ENCODE measurements around the gene CDH4.

Gene CDH4

GRCh38 chr20:61904456-61904855 lies 652.4 kb downstream of the CDH4 start:
- DNase-seq (ENCODE audit: low read depth, low spot score), result no peak
- no peak overlapping the region for H3K4me3 ChIP-seq (ENCODE audit: low read depth, low read length)
- TF ChIP-seq, protein P1, sequence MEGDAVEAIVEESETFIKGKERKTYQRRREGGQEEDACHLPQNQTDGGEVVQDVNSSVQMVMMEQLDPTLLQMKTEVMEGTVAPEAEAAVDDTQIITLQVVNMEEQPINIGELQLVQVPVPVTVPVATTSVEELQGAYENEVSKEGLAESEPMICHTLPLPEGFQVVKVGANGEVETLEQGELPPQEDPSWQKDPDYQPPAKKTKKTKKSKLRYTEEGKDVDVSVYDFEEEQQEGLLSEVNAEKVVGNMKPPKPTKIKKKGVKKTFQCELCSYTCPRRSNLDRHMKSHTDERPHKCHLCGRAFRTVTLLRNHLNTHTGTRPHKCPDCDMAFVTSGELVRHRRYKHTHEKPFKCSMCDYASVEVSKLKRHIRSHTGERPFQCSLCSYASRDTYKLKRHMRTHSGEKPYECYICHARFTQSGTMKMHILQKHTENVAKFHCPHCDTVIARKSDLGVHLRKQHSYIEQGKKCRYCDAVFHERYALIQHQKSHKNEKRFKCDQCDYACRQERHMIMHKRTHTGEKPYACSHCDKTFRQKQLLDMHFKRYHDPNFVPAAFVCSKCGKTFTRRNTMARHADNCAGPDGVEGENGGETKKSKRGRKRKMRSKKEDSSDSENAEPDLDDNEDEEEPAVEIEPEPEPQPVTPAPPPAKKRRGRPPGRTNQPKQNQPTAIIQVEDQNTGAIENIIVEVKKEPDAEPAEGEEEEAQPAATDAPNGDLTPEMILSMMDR (IDR thresholded peaks at IDR 0.05; ENCODE audit: insufficient read depth, low read length, missing control alignments), result no peak
- ChIA-PET POLR2A (no interaction called here), CTCF (interaction anchor here (2.0 kb wide), 1 partner anchor 9 kb away, joined by 9 read pairs; no protein-coding TSS in a partner anchor)

DNA sequence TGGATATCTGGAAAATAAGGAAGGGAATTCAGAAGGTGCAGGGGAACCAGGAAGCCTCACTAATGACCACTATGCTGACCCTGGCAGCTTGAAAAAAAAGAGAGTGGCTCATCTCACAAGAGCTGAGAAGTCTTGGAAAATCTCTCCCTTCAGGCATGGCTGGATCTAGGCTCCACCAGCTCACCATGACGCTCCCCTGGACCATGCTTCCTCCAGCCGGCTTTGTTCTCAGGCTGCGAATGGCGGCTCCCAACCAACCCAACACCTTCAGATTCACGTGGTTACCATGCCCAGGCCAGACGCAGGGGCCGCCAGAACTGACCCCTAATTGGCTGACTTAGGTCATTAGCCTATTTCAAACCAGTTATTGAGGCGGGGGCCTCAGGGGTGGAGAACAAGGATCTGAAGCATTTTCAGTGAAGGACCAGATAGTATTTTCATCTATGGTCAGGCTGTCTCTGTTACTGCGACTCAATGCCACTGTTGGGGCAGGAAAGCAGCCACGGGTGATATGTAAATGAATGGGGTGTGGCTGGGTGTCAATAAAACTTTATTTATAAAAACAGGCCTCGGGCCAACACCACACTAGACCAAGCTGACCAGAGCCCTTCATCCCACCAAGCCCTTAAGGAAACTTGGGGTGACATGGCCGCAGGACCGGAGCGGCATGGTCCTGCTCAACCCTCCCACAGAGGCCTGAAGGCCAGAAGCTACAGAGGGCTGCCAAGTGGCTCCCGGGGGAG lies 653.9 kb downstream of the CDH4 start:
- no peak overlapping the region for H3K4me3 ChIP-seq (ENCODE audit: low read depth, low read length)
- DNase-seq (ENCODE audit: low read depth, low spot score), result no peak
- CTCF ChIA-PET, result interaction anchor here (1.5 to 2.0 kb wide), 2 partner anchors 10 to 19 kb away, joined by 4 to 9 read pairs; no protein-coding TSS in a partner anchor
- TF ChIP-seq, protein P1 (IDR thresholded peaks at IDR 0.05; ENCODE audit: insufficient read depth, low read length, missing control alignments), result no peak
- POLR2A ChIA-PET, result no interaction called here

DNA sequence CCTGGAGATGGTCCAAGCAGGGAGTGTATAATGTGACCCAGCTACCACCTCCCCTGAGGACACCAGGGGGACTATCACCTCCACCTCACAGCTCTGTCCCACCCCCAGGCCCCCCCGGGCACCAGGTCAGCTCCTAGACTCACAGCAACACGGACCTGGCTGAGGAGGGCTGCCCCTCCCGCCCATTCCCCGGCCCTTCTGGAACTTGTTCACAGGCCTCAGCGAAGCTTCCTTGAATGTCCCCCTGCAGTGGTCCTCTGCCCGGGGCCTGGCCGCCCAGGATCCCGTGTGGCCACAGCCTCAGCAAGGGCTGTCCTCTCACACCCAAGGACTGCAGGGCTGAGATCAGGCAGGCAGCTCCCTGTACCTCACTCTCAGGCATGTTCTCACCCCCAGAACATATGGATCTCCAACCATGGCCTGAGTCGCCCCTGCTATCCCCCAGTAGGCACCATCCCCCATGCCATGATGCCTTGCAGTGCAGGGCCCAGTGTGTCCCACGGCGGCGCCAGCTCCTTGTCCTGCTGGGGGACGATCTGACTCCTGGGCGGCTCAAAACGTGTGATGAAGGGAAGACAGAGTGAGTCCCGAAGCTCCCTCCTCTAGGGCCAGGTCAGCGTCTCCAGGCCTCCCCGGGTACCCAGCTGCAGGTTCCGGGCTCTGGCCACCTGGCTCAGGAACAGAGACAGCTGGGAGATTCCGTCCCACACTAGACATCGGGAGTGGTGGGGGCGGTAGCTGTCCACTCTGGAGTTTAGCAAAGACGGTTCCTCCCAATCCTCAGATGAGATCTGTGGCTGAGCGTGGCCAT lies 655.2 kb downstream of the CDH4 start:
- DNase-seq (ENCODE audit: low read depth, low spot score), result no peak
- TF ChIP-seq, protein P1 (IDR thresholded peaks at IDR 0.05; ENCODE audit: insufficient read depth, low read length, missing control alignments), result no peak
- CTCF ChIA-PET, result interaction anchor here (1.0 to 1.3 kb wide), 2 partner anchors 9 to 11 kb away, joined by 3 to 4 read pairs; no protein-coding TSS in a partner anchor
- POLR2A ChIA-PET, result no interaction called here
- H3K4me3 ChIP-seq (ENCODE audit: low read depth, low read length), result no peak overlapping the region

DNA sequence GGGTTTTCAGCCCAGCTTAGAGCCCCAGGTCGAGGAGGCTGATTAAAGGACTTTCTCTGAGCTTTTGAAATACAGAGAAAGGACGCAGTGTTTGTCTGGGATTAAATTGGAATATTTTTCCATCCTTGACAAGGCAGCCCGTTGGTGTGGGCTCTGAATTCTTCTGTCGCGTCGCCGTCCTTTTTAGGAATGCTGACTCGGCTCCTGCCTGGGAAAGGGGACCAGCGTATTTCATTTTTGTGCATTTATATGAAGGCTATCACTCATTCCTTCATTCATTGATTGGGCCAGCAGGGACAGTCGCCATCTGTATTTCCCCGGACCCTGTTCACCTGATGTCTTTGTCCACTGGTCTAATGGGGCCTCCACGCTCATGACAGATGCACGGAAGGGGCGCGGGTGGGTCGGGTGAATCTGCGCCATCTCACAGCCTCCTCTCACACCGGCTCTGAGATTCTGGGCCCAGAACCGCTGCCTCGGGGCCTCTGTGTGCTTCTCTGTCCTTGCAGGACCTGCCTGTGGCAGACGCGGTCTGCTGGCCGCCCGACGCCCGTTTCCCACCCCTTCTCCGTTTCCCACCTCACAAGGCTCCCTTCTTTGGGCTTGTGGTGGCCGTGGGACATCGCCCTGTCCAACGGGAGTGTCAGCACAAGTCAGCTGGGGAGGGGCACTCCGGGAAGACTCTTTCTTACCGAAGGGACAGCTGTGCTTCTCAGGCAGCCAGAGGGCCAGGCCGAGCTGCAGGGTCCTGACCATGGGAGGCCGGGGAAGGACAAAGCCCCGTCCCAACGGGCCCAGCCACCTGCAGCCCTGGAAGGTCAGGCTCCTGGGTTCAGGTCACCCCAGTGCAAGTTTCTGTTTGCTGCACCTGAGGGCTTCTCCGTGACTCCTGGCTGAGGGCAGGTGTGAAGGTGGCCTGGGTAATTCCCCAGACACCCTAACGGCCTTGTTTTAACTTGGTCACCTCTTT lies 656.3 kb downstream of the CDH4 start:
- TF ChIP-seq, protein P1 (IDR thresholded peaks at IDR 0.05; ENCODE audit: insufficient read depth, low read length, missing control alignments), result no peak
- CTCF ChIA-PET, result interaction anchor here (1.3 kb wide), 1 partner anchor 10 kb away, joined by 4 read pairs; no protein-coding TSS in a partner anchor
- no peak overlapping the region for H3K4me3 ChIP-seq (ENCODE audit: low read depth, low read length)
- POLR2A ChIA-PET, result no interaction called here
- no peak for DNase-seq (ENCODE audit: low read depth, low spot score)

GRCh38 chr20:61909028-61909427 lies 657.0 kb downstream of the CDH4 start:
- ChIA-PET POLR2A (no interaction called here), CTCF (no interaction called here)
- no peak overlapping the region for H3K4me3 ChIP-seq (ENCODE audit: low read depth, low read length)
- TF ChIP-seq, protein P1 (IDR thresholded peaks at IDR 0.05; ENCODE audit: insufficient read depth, low read length, missing control alignments), result no peak
- no peak for DNase-seq (ENCODE audit: low read depth, low spot score)

Data from AG04449 (cell line).